PC-3 (cell line): Measurements from ENCODE around the gene RAPGEF3. TPM values are rescaled to one million over a fixed set of nuclear protein-coding genes. Genes with fewer than 3 reads are reported as not detected.

Experiments used
- ATAC-seq: fragments of 200-7000 bp; cut with Tn5 transposase; 2 replicates; pipeline ENCODE4 v1.9.1; 2020; ENCODE audit warnings: mild to moderate bottlenecking, moderate library complexity
- BruUV-seq: library from RNA; stranded (reverse); fragments of 400-500 nt; replicated peaks from 2 replicates; lab custom pipeline; 2021; lab: Mats Ljungman, UMichigan
- CTCF ChIA-PET: fragments of 300-600 bp; sonication (Branson Sonifier 250); formaldehyde crosslinking; loops from one replicate; lab custom pipeline; 2022; ENCODE audit warnings: antibody characterized with exemption; lab: Charles Lee
- POLR2A ChIA-PET: fragments of 300-600 bp; sonication (Branson Sonifier 250); formaldehyde crosslinking; loops from one replicate; lab custom pipeline; 2022; ENCODE audit warnings: antibody characterized with exemption; ENCODE audit not compliant: unreplicated experiment; lab: Charles Lee
- DNase-seq: peaks from one replicate; pipeline ENCODE4 v3.0.0-alpha.2; 2015
- H2AFZ ChIP-seq: fragments of 300-600 bp; sonication (generic); 2 replicates; pipeline ENCODE4 v1.6.0; 2016; ENCODE audit warnings: antibody characterized with exemption, low read length
- H3F3A ChIP-seq: fragments of 300-600 bp; sonication (generic); one replicate; pipeline ENCODE4 v1.6.0; 2017; ENCODE audit warnings: antibody characterized with exemption, low read length, control low read depth, mild to moderate bottlenecking; ENCODE audit not compliant: unreplicated experiment
- H3K27ac ChIP-seq: fragments of 300-600 bp; sonication (generic); 2 replicates; pipeline ENCODE4 v1.5.1; 2016; ENCODE audit warnings: mild to moderate bottlenecking, low read length
- H3K27me3 ChIP-seq: fragments of 300-600 bp; sonication (generic); 2 replicates; pipeline ENCODE4 v1.6.1; 2016; ENCODE audit warnings: low read length, mixed read lengths
- H3K36me3 ChIP-seq: fragments of 300-600 bp; sonication (generic); 2 replicates; pipeline ENCODE4 v1.6.1; 2016; ENCODE audit warnings: low read depth, mixed run types, low read length, mixed read lengths
- H3K4me1 ChIP-seq: fragments of 300-600 bp; sonication (generic); 2 replicates; pipeline ENCODE4 v1.5.1; 2016; ENCODE audit warnings: low read length; ENCODE audit not compliant: insufficient read depth
- H3K4me2 ChIP-seq: fragments of 300-600 bp; sonication (generic); 2 replicates; pipeline ENCODE4 v1.6.0; 2016; ENCODE audit warnings: low read length
- H3K4me3 ChIP-seq: fragments of 300-600 bp; sonication (generic); 2 replicates; pipeline ENCODE4 v1.5.1; 2016; ENCODE audit warnings: mild to moderate bottlenecking, low read length, mixed read lengths
- H3K79me2 ChIP-seq: fragments of 300-600 bp; sonication (generic); 2 replicates; pipeline ENCODE4 v1.6.1; 2017; ENCODE audit warnings: low read length, mixed read lengths
- H3K9ac ChIP-seq: fragments of 300-600 bp; sonication (generic); 2 replicates; pipeline ENCODE4 v1.6.0; 2016; ENCODE audit warnings: mild to moderate bottlenecking, low read length
- H3K9me2 ChIP-seq: fragments of 300-600 bp; sonication (generic); replicated peaks from 2 replicates; pipeline ENCODE4 v1.6.1; 2016; ENCODE audit warnings: mixed run types, low read length, mixed read lengths
- H3K9me3 ChIP-seq: fragments of 300-600 bp; sonication (generic); 2 replicates; pipeline ENCODE4 v1.6.1; 2016; ENCODE audit warnings: low read length, mixed read lengths
- H4K20me1 ChIP-seq: fragments of 300-600 bp; sonication (generic); 2 replicates; pipeline ENCODE4 v1.6.1; 2016; ENCODE audit warnings: low read length, mixed read lengths
- CTCF ChIP-seq: fragments of 300-600 bp; sonication (generic); conservative IDR thresholded peaks from 2 replicates; pipeline ENCODE4 v1.5.1; 2017; ENCODE audit warnings: antibody characterized with exemption, low read depth, mild to moderate bottlenecking, low read length
- EZH2 ChIP-seq: fragments of 300-600 bp; sonication (generic); IDR thresholded peaks from one replicate; pipeline ENCODE4 v1.6.1; 2017; ENCODE audit warnings: antibody characterized with exemption, mild to moderate bottlenecking, low read length; ENCODE audit not compliant: unreplicated experiment
- EZH2phosphoT487 ChIP-seq: fragments of 300-600 bp; sonication (generic); IDR thresholded peaks from 2 replicates; pipeline ENCODE4 v1.6.1; 2018; ENCODE audit warnings: mild to moderate bottlenecking, antibody characterized with exemption, low read length, borderline replicate concordance
- intact Hi-C: fragments of 100-400 bp; cut with micrococcal nuclease; formaldehyde crosslinking; loops from 2 replicates; pipeline ENCODE4 v1.9.0; 2023
- total RNA-seq: library from RNA; depleted of rRNA; stranded (reverse); fragments of >200 nt; gene quantifications from 2 replicates; pipeline ENCODE4 v1.2.3, GENCODE V29; 2014

The RAPGEF3 gene
- total RNA-seq, 1 experiment from 2014 or later: 6.7 TPM

GRCh38 chr12:47746073-47746472, 12.6 kb downstream of the RAPGEF3 start:
- no peak overlapping the region for H3K4me3 ChIP-seq
- no peaks in the 10 kb centered on the region for H3K27me3 ChIP-seq
- DNase-seq (no peak), ATAC-seq (no peak)
- ChIA-PET CTCF (no interaction called here), POLR2A (no interaction called here)
- H3K9me2 ChIP-seq: no peaks in the 10 kb centered on the region
- H3K9ac ChIP-seq: no peak overlapping the region
- no peaks in the 10 kb centered on the region for H3F3A ChIP-seq
- H4K20me1 ChIP-seq: no peaks in the 10 kb centered on the region
- H3K27ac ChIP-seq: no peak overlapping the region
- H3K79me2 ChIP-seq: no peaks in the 10 kb centered on the region
- H3K4me2 ChIP-seq: no peak overlapping the region
- intact Hi-C loops: no loop called here
- no peak for TF ChIP-seq CTCF
- TF ChIP-seq EZH2: no peak
- TF ChIP-seq EZH2phosphoT487: no peak
- H2AFZ ChIP-seq: no peak overlapping the region
- no peaks in the 10 kb centered on the region for H3K9me3 ChIP-seq
- no peaks in the 10 kb centered on the region for H3K36me3 ChIP-seq
- peaks cover 11% of the 10 kb centered on the region; the same call in 1 of the 2 replicates for H3K4me1 ChIP-seq
- BruUV-seq: no TSS peak

GRCh38 chr12:47745485-47746041, 13.1 kb downstream of the RAPGEF3 start:
- no peaks in the 10 kb centered on the region for H4K20me1 ChIP-seq
- no TSS peak for BruUV-seq
- no peak overlapping the region for H3K4me3 ChIP-seq
- H3K27ac ChIP-seq: no peak overlapping the region
- no peaks in the 10 kb centered on the region for H3K9me3 ChIP-seq
- H3K9ac ChIP-seq: no peak overlapping the region
- H3K4me1 ChIP-seq: peaks cover 13% of the 10 kb centered on the region; the same call in 1 of the 2 replicates
- intact Hi-C loops: no loop called here
- TF ChIP-seq CTCF (no peak), EZH2phosphoT487 (no peak), EZH2 (no peak)
- H3K36me3 ChIP-seq: no peaks in the 10 kb centered on the region
- no peaks in the 10 kb centered on the region for H3F3A ChIP-seq
- H3K27me3 ChIP-seq: no peaks in the 10 kb centered on the region
- DNase-seq (no peak), ATAC-seq (no peak)
- no peaks in the 10 kb centered on the region for H3K79me2 ChIP-seq
- ChIA-PET CTCF (no interaction called here), POLR2A (no interaction called here)
- no peak overlapping the region for H2AFZ ChIP-seq
- no peaks in the 10 kb centered on the region for H3K9me2 ChIP-seq
- no peak overlapping the region for H3K4me2 ChIP-seq

GRCh38 chr12:47744778-47745436, 13.8 kb downstream of the RAPGEF3 start:
- no peaks in the 10 kb centered on the region for H4K20me1 ChIP-seq
- no peak overlapping the region for H3K27ac ChIP-seq
- DNase-seq (no peak), ATAC-seq (no peak)
- intact Hi-C loops: loop anchor here (1.0 kb wide), 1 partner anchor 22 kb away; no protein-coding TSS in a partner anchor
- H2AFZ ChIP-seq: no peak overlapping the region
- CTCF ChIA-PET: interaction anchor here (0.6 to 3.1 kb wide), 4 partner anchors 14 to 93 kb away, joined by 6 to 16 read pairs (median 14); partner anchors contain the start of gene RAPGEF3
- H3K9me2 ChIP-seq: no peaks in the 10 kb centered on the region
- H3K36me3 ChIP-seq: no peaks in the 10 kb centered on the region
- H3K4me2 ChIP-seq: no peak overlapping the region
- H3K4me1 ChIP-seq: peaks cover 13% of the 10 kb centered on the region; the same call in 1 of the 2 replicates
- no peaks in the 10 kb centered on the region for H3K79me2 ChIP-seq
- no TSS peak for BruUV-seq
- no peaks in the 10 kb centered on the region for H3K9me3 ChIP-seq
- H3F3A ChIP-seq: no peaks in the 10 kb centered on the region
- POLR2A ChIA-PET: no interaction called here
- no peak overlapping the region for H3K9ac ChIP-seq
- TF ChIP-seq EZH2 (no peak), EZH2phosphoT487 (no peak), CTCF (no peak)
- no peak overlapping the region for H3K4me3 ChIP-seq
- H3K27me3 ChIP-seq: no peaks in the 10 kb centered on the region
